GM21528 (cell line): ENCODE results near the gene SLC2A1.

Source experiments
- ATAC-seq: cut with Tn5 transposase; IDR thresholded peaks from one replicate; pipeline ENCODE4 v1.9.1; 2021; ENCODE audit warnings: mild to moderate bottlenecking, moderate library complexity; ENCODE audit not compliant: unreplicated experiment, low FRiP score

SLC2A1 gene

GRCh38 chr1:42961312-42962091, 2.8 kb upstream of the SLC2A1 start:
- ATAC-seq, result no peak

DNA sequence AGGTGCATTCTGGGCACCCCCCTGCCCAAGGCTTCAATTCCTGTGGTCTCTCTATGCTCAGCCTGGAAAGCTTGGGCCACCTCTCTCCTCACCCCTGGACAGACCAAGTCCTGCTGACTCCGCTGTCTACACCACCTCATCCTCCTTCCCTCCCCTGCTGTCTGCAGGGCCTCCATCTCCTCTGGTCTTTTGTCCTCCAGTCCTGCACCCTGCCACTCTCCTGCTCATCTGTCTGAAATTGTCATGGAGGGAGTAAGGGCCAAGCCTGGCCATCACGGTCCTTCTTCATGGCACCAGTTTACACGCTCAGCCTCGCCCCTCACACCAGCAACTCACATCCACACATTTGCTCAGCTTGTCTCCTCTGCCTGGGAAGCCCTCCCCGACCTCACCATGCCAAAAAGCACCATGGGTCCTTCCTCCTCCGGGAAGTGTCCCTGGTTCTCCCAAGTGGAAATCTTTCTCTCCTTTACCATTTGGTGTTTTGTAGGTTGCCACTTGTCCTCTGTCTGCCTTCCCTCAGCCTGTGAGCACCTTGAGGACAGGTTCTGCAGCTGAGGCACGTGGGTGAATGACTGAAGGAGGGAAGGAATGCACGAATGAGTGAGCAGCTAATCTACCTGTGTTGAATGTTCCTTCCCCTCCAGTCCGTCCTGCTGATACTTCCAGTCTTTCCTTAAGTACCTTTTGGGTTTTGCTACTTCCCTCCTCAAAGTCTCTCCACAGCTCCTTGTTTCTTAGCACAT, 2.1 kb upstream of the SLC2A1 start:
- ATAC-seq, result no peak

DNA sequence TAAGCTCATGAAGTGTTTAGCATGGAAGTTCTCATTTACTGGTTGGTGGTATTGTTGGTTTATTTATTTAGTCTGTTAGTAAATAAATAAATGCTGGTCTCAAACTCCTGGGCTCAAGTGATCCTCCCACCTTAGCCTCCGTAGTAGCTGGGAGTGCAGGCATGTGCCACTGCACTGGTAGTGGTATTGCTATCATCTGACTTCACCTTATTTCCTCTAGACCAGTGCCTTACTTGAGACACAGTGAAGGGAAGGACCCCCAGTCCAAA, 1.4 kb upstream of the SLC2A1 start:
- ATAC-seq, result no peak

- peak; percentile 52 for ATAC-seq
Measured at GRCh38 chr1:42957880-42958487, 684 bp downstream of the SLC2A1 start.

GRCh38 chr1:42957229-42957879, 1.3 kb downstream of the SLC2A1 start:
- no peak for ATAC-seq

GRCh38 chr1:42956739-42957138, 1.9 kb downstream of the SLC2A1 start:
- ATAC-seq, result no peak

- no peak for ATAC-seq
Measured at GRCh38 chr1:42955311-42956063, 3.2 kb downstream of the SLC2A1 start.

DNA sequence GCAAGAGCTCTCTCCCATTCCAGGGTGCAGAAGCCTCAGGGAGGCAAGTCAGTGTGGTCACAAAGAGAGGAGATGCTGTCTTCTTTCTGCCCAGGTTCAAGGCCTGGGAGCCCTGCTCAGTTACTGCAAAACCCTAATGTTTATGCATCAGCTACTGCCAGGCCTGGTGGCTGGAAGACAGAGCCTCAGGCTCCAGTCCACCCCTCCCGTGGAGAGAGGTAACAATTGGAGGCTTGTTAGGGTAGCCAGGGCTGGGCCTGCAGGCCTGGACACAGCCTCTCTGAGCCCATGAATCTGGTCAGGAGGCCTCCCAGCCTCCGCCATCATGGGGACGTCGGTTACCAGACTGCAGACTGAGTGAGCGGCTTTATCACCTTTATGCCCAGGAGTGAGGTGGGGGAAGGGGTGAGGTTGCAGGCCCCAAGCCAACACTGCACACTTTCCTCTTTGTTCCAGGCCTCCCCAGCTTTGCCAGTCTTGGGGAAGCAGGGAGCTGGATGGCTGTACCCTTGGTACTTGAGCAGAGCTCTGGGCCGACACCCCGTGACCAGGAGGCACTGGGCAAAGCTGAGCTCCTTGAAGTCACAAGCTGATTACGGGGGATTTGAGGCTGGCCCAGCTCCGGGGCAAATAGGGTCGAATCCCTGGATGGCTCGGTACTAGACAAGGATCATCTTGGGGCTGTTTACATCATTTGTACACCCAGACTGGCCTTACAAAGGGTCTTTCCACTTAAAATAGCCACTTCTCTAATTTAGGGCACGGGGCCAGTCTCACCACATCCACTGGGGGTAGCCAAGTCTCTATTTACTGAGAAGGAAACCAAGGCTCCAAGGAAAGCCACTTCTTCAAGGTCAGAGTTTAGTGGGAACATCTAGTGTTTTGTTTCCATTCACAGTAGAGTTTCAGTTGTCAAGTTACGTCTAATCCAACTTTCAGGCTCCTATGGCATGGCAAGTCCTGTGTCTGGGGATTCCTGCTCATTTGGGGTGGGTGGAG, 5.2 kb downstream of the SLC2A1 start:
- ATAC-seq, result no peak

DNA sequence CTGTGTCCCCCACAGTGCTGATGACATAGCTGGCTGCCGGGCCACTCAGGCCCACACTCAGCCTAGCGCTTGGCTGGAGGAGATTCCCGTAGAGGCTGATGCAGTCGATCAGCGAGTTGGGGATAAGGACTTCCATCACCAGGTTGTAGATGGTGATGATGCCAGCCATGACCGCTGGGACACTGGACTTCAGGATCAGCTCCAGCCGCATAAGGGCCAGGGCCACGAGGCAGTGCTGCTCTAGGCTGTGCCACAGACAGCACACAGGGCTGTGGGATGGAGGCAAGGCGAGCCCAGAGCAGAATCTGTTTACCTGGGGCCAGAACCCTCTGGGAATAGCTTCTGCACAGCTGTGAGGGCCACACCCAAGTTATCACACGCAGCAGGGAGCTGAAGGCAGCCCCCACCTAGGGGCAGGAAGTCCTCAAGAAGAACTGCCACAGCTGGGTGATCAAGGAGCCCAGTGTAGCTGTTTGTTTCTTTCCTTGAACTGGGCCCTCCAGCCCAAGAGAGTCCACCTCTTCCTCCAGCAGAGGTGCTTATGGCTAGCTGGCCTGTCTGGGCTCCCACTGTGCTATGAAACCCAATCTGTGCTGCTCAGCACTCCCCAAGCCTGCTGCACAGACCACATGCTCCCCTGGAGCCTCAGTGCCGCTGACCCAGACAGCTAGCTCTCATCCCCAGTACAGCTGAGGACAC, 6.2 kb downstream of the SLC2A1 start:
- ATAC-seq, result peak; percentile 53

DNA sequence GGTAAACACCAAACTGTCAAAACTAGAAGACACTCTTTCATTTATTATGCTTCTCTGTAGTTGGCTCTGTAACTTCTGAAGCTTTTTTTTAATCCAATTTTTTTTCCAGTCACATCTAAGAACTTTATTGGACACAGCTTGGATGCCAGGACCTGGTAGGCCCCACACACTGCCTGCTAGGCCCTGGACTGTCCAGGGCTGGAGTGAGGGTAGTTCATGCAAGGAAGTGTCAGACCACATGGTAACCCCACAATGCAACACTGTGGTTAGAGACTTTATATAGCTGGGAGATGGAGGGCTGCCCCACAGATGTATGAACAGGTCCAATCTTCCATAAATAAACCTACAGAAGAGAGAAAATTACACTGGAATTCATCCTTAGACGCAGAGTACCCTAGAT, 7.1 kb downstream of the SLC2A1 start:
- no peak for ATAC-seq

DNA sequence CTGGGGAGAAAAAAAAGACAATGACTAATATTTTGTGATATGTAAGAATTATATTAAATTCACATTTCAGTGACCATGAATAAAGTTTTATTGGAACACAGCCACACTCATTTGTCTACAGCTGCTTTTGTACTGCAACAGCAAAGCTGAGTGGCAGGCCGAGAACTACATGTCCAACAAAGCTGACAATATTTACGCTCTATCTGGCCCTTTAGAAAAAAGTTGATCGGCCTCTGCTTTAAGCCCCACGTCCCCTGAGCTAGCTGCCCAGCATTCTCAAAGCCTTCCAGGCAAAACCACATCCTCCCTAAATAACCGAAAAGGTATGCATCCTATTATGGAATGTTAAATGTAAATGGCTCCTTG, 8.6 kb downstream of the SLC2A1 start:
- no peak for ATAC-seq

- ATAC-seq, result no peak
Measured at GRCh38 chr1:42949312-42950115, 9.2 kb downstream of the SLC2A1 start.

- no peak for ATAC-seq
Measured at GRCh38 chr1:42947965-42948732, 10.5 kb downstream of the SLC2A1 start.

DNA sequence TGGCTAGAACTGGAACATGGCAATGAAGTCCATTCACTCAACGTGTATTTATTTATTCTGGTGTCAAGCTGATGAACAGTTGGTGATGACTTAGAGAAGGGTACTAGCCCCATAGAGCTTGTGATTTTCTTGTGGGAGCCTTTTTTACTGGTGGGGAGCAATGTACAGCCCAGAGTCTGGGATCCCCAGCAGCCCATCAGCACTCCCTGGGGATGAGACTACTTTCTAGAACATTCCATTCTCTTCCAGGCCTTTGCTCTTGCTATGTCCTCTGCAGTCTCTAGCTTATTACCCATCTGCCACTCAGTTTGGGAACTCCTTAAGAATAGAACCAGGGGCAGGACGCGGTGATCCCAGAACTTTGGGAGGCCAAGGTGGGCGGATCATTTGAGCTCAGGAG, 11.6 kb downstream of the SLC2A1 start:
- ATAC-seq, result no peak

DNA sequence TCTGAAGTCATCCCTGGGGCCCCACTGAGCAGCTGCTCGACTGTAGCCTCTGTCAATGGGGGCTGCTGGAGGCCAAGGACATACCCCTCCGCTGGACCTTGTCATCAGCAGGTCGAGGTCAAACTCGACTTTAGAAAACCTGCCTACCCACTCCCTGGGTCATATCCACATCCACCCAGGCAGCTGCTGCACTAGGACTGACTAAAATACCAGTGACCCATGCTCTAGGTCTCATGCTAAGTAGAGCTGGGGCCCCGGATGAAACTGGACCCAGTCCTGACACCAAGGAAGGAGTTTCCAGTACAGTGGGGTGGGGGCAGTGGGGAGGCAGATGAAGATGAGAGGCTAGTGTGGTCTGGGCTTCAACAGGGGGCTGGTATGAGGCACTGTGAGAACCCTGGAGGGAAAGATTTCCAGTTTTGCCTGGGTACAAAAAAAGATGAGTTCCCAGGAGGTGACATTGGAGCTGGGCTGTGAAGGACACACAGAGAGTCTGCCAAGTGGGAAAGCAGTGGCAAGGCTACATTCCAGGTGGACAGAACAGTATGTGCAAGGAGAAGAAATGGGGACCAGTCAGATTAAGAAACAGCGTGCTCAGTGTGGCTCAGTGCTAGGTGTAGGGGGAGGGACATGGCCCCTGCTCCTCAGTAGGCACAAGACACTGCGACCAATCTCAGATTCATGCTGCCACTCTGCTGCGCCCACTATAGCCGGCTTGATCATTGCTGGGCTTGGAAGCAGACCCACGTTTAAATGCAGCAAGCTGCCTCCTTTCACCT, 12.4 kb downstream of the SLC2A1 start:
- ATAC-seq, result no peak

- ATAC-seq, result no peak
Measured at GRCh38 chr1:42945164-42945563, 13.5 kb downstream of the SLC2A1 start.
